ENCODE data around the gene DCTN5.

DNA sequence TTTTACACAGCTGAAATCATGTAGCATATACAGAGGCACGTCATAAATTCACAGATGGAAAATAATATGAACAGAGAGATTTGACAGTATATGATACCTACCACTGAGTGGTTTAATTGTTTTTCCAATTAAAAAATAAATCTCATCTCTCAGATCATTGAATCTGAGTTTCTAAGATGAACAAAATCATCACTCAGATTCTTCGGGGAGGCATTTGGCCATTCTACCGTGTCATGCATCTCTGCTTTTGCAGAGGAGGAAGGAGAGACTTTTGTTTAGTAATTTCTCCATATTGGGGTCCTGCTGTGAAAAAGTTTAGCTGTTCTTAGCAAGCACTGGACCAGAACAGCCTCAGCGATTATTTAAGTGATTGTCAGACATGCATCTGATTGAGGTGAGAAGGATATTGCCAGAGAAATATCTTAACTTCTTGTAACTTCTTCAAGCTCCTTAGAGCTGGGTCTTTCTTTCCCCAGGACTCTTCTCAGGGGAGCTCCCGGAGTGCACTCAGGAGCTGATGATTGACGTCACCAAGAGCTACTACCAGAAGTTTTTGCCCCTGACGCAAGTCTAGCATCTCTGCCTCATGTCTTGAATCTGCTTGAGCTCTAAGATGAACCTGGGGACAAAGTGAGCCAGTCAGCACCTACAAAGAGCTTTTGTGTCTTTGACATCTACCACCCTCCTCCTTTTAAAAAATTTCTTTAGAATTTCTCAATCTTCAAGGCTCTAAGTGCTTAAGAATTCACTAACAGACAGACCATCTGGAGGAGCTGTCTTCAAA lies 25.5 kb downstream of the DCTN5 start:
- TF ChIP-seq, protein P1, sequence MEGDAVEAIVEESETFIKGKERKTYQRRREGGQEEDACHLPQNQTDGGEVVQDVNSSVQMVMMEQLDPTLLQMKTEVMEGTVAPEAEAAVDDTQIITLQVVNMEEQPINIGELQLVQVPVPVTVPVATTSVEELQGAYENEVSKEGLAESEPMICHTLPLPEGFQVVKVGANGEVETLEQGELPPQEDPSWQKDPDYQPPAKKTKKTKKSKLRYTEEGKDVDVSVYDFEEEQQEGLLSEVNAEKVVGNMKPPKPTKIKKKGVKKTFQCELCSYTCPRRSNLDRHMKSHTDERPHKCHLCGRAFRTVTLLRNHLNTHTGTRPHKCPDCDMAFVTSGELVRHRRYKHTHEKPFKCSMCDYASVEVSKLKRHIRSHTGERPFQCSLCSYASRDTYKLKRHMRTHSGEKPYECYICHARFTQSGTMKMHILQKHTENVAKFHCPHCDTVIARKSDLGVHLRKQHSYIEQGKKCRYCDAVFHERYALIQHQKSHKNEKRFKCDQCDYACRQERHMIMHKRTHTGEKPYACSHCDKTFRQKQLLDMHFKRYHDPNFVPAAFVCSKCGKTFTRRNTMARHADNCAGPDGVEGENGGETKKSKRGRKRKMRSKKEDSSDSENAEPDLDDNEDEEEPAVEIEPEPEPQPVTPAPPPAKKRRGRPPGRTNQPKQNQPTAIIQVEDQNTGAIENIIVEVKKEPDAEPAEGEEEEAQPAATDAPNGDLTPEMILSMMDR (conservative IDR thresholded peaks at IDR 0.05) = no peak
- TF ChIP-seq EZH2 (IDR thresholded peaks at IDR 0.05; ENCODE audit: low read depth) = no peak
